Measurements from ENCODE around the gene PTGDR2.

- TF ChIP-seq CTCF (IDR thresholded peaks at IDR 0.05; ENCODE audit: low read depth, low read length, missing input control), result no peak
- TF ChIP-seq RXRA (IDR thresholded peaks at IDR 0.05), result no peak
- TF ChIP-seq ATF3 (IDR thresholded peaks at IDR 0.05), result no peak
- no peak for TF ChIP-seq RAD21 (IDR thresholded peaks at IDR 0.05)
- no peak for TF ChIP-seq ZBTB33 (IDR thresholded peaks at IDR 0.05)
- no peak for TF ChIP-seq MAX (IDR thresholded peaks at IDR 0.05)
- TF ChIP-seq JUND (IDR thresholded peaks at IDR 0.05), result no peak
- no peak for TF ChIP-seq GABPA (IDR thresholded peaks at IDR 0.05 in 1 of 2, conservative IDR thresholded peaks at IDR 0.05 in 1 of 2)
- no peak for TF ChIP-seq HNF4G (IDR thresholded peaks at IDR 0.05)
- TF ChIP-seq TAF1 (conservative IDR thresholded peaks at IDR 0.05), result no peak
- TF ChIP-seq NR2F2 (IDR thresholded peaks at IDR 0.05), result no peak
- no peak for TF ChIP-seq SP1 (IDR thresholded peaks at IDR 0.05)
Measured at GRCh38 chr11:60873533-60873932, 17.8 kb upstream of the PTGDR2 start.

Measured in liver (tissue), 3 donors.